Thoracic aorta (tissue), 2 donors: Measurements from ENCODE around the gene SCAP. TPM values are rescaled to one million over a fixed set of nuclear protein-coding genes. Genes with fewer than 3 reads are reported as not detected.

Experiments
- ATAC-seq: fragments of 150-250 bp; one replicate; pipeline ENCODE4 v1.8.0; 2017; ENCODE audit warnings: low read depth; ENCODE audit not compliant: insufficient number of reproducible peaks, low FRiP score
- DNase-seq: peaks from one replicate; pipeline ENCODE4 v3.0.0-alpha.2; 2020; ENCODE audit warnings: low spot score
- H3K27ac ChIP-seq, 2 donors: fragments of 200-600 bp; sonication (generic); 1 replicate in 1 of 2; 2 replicates in 1 of 2; pipeline ENCODE4 v1.5.1; 2016; ENCODE audit warnings: mild to moderate bottlenecking in 2 of 2, moderate library complexity in 2 of 2
- H3K27me3 ChIP-seq: fragments of 200-600 bp; sonication (generic); replicated peaks from 2 replicates; pipeline ENCODE4 v1.6.0; 2016; ENCODE audit warnings: mild to moderate bottlenecking; ENCODE audit not compliant: insufficient read depth
- H3K36me3 ChIP-seq: fragments of 200-600 bp; sonication (generic); one replicate; pipeline ENCODE4 v1.5.1; 2016
- H3K4me1 ChIP-seq, 2 donors: fragments of 200-600 bp; sonication (generic); 1 replicate in 1 of 2; 2 replicates in 1 of 2; pipeline versions ENCODE4 v1.5.1 to v1.6.0; 2016; ENCODE audit warnings: low read depth in 2 of 2, mild to moderate bottlenecking in 1 of 2; ENCODE audit not compliant: control insufficient read depth in 1 of 2
- H3K4me3 ChIP-seq: fragments of 200-600 bp; sonication (generic); 2 replicates; pipeline ENCODE4 v1.5.1; 2016; ENCODE audit warnings: mild to moderate bottlenecking
- H3K9me3 ChIP-seq: fragments of 200-600 bp; sonication (generic); 2 replicates; pipeline ENCODE4 v1.5.1; 2016
- total RNA-seq, 2 donors: library from RNA; depleted of rRNA; stranded (reverse); fragments of >200 nt; gene quantifications; one replicate each; pipeline versions ENCODE4 v1.1.0 to v1.2.3, GENCODE V29; 2016
- TF ChIP-seq, protein P1 (sequence below): fragments of 200-600 bp; sonication (generic); IDR thresholded peaks from one replicate; pipeline ENCODE4 v1.5.1; 2019; ENCODE audit warnings: antibody characterized with exemption

The SCAP gene
- total RNA-seq, 2 donors from 2014 or later = 80.0 to 106 TPM

DNA sequence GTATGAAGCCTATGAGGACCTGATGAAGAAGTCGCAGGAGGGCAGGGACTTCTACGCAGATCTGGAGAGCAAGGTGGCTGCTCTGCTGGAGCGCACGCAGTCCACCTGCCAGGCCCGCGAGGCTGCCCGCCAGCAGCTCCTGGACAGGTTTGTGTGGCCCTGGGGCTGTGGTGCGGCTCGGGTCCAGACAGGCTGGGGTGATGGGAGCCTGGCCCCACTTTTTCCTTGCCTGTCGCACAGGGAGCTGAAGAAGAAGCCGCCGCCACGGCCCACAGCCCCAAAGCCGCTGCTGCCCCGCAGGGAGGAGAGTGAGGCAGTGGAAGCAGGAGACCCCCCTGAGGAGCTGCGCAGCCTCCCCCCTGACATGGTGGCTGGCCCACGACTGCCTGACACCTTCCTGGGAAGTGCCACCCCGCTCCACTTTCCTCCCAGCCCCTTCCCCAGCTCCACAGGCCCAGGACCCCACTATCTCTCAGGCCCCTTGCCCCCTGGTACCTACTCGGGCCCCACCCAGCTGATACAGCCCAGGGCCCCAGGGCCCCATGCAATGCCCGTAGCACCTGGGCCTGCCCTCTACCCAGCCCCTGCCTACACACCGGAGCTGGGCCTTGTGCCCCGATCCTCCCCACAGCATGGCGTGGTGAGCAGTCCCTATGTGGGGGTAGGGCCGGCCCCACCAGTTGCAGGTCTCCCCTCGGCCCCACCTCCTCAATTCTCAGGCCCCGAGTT lies 65.9 kb downstream of the SCAP start:
- no peaks in the 10 kb centered on the region for H3K27me3 ChIP-seq
- no peaks in the 10 kb centered on the region for H3K9me3 ChIP-seq
- H3K27ac ChIP-seq = no peak overlapping the region
- no peak for ATAC-seq
- DNase-seq = no peak
- TF ChIP-seq, protein P1, sequence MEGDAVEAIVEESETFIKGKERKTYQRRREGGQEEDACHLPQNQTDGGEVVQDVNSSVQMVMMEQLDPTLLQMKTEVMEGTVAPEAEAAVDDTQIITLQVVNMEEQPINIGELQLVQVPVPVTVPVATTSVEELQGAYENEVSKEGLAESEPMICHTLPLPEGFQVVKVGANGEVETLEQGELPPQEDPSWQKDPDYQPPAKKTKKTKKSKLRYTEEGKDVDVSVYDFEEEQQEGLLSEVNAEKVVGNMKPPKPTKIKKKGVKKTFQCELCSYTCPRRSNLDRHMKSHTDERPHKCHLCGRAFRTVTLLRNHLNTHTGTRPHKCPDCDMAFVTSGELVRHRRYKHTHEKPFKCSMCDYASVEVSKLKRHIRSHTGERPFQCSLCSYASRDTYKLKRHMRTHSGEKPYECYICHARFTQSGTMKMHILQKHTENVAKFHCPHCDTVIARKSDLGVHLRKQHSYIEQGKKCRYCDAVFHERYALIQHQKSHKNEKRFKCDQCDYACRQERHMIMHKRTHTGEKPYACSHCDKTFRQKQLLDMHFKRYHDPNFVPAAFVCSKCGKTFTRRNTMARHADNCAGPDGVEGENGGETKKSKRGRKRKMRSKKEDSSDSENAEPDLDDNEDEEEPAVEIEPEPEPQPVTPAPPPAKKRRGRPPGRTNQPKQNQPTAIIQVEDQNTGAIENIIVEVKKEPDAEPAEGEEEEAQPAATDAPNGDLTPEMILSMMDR = no peak
- H3K36me3 ChIP-seq = peaks cover 86% of the 10 kb centered on the region
- peaks cover under 1 to 15% of the 10 kb centered on the region in 2 donors for H3K4me1 ChIP-seq
- H3K4me3 ChIP-seq = no peak overlapping the region

DNA sequence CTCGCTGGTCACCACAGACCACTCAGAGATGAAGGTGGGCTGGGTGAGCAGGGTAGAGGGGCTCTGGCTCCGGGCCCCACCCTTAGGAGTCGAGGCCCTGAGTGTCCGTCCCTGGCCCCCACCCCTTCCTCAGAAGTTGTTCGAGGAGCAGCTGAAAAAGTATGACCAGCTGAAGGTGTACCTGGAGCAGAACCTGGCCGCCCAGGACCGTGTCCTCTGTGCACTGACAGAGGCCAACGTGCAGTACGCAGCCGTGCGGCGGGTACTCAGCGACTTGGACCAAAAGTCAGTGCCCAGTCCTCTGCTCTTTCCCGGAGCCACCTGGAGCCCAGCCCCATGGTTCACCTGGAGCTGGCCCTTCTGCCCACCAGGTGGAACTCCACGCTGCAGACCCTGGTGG lies 66.5 kb downstream of the SCAP start:
- Histone ChIP-seq H3K4me1 (peaks cover 6 to 21% of the 10 kb centered on the region in 2 donors), H3K27ac (no peak overlapping the region), H3K9me3 (no peaks in the 10 kb centered on the region), H3K27me3 (no peaks in the 10 kb centered on the region), H3K4me3 (no peak overlapping the region), H3K36me3 (peaks cover 80% of the 10 kb centered on the region)
- TF ChIP-seq, protein P1 = no peak
- DNase-seq (no peak), ATAC-seq (no peak)

DNA sequence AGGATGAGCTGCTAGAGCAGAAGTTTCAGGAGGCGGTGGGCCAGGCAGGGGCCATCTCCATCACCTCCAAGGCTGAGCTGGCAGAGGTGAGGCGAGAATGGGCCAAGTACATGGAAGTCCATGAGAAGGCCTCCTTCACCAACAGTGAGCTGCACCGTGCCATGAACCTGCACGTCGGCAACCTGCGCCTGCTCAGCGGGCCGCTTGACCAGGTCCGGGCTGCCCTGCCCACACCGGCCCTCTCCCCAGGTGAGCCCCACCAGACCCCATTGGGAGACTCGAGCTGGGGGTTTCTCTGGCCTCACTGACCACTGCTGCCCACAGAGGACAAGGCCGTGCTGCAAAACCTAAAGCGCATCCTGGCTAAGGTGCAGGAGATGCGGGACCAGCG lies 66.9 kb downstream of the SCAP start:
- TF ChIP-seq, protein P1 = no peak
- ATAC-seq (no peak), DNase-seq (no peak)
- Histone ChIP-seq H3K4me1 (peaks cover 6 to 24% of the 10 kb centered on the region in 2 donors), H3K9me3 (no peaks in the 10 kb centered on the region), H3K4me3 (no peak overlapping the region), H3K27ac (no peak overlapping the region), H3K27me3 (no peaks in the 10 kb centered on the region), H3K36me3 (peaks cover 76% of the 10 kb centered on the region)

DNA sequence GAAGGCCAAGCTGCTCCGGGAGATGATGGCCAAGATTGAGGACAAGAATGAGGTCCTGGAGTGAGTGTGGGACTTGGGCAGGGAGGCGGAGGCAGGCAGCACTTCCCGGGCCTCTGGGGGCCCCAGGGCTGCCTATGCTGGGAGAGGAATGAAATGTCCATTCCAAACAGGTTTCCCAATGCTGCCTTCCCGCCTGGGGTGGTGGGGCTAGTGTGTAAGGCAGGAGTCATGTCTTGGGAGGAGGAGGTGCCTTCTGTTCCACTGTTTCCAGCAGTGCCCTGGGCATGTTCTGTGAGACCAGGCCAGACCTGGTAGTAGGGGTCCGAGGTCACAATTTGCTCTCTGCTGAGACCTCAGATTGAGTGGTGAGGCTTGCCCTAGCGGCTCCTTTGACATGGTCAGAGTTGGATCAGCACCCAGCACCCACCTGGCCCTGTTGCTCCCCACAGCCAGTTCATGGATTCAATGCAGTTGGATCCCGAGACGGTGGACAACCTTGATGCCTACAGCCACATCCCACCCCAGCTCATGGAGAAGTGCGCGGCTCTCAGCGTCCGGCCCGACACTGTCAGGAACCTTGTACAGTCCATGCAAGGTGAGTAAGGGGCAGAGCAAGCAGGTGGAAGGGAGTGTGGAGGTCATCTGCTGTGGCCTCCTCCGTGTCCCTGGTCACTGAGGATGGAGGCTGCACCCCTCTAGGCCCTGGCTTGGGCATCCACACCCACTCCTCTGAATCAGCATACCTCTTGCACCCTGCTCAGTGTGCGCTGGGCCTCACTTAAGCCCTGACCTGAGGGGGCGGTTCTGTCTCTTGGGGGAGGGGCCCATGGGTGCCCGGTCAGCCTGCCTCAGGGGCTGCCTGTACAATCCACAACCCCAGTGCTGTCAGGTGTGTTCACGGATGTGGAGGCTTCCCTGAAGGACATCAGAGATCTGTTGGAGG lies 67.6 kb downstream of the SCAP start:
- TF ChIP-seq, protein P1 = no peak
- Histone ChIP-seq H3K27ac (no peak overlapping the region), H3K4me3 (no peak overlapping the region), H3K9me3 (no peaks in the 10 kb centered on the region), H3K4me1 (peaks cover 6 to 24% of the 10 kb centered on the region in 2 donors), H3K36me3 (peaks cover 70% of the 10 kb centered on the region), H3K27me3 (no peaks in the 10 kb centered on the region)
- no peak for ATAC-seq
- no peak for DNase-seq

DNA sequence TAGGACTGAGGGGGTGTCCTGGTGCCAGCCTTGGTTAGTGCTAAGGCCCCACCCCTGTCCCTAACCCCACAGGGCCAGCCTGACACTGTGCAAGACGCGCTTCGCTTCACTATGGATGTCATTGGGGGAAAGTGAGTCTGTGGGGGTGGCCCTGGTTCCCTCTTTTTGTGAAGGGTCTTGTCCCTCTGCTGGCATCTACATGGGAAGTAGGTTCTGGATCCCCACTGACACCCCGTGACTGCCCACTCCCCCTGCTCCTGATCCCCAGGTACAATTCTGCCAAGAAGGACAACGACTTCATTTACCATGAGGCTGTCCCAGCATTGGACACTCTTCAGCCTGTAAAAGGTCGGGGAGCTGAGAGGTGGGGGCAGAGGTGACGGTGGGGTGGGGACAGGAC lies 68.5 kb downstream of the SCAP start:
- no peaks in the 10 kb centered on the region for H3K9me3 ChIP-seq
- H3K4me3 ChIP-seq = no peak overlapping the region
- H3K27me3 ChIP-seq = no peaks in the 10 kb centered on the region
- no peak for ATAC-seq
- H3K4me1 ChIP-seq = peaks cover 6 to 24% of the 10 kb centered on the region in 2 donors
- H3K36me3 ChIP-seq = peaks cover 64% of the 10 kb centered on the region
- no peak overlapping the region for H3K27ac ChIP-seq
- DNase-seq = no peak
- TF ChIP-seq, protein P1 = no peak
